HG02852 (cell line): ENCODE data around the gene PRELP.
"Not testable (repeated sequence)": the region's sequence is repeated elsewhere in the genome, so short reads cannot be mapped to it uniquely, and the experiment has no call there.

Experiments used
- ATAC-seq: cut with Tn5 transposase; IDR thresholded peaks from one replicate; pipeline ENCODE4 v1.9.1; 2021; ENCODE audit warnings: mild to moderate bottlenecking, moderate library complexity; ENCODE audit not compliant: unreplicated experiment

The PRELP gene

GRCh38 chr1:203453016-203453415, 22.6 kb upstream of the PRELP start:
- no peak for ATAC-seq

GRCh38 chr1:203453616-203454015, 22.0 kb upstream of the PRELP start:
- ATAC-seq, result no peak

GRCh38 chr1:203454986-203455471, 20.6 kb upstream of the PRELP start:
- no peak for ATAC-seq

DNA sequence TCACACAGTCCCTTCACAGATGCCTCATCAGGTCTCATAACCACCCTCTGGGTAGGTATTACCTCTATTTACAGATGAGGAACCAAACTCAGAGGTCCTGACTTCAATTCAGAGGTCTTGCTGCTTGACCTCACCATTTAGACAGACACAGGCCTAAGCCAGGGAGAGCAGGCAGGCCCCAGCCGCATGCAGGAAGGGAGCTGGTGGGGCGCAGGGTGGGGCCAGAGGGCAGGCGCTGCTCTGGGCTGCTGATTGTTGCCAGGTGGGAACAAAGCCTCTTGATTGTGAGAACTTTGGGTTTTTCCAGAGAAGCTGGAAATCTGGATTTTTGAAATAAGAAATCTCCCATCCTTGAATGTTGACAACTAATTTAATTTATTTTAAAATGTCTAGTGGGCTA, 19.9 kb upstream of the PRELP start:
- no peak for ATAC-seq

DNA sequence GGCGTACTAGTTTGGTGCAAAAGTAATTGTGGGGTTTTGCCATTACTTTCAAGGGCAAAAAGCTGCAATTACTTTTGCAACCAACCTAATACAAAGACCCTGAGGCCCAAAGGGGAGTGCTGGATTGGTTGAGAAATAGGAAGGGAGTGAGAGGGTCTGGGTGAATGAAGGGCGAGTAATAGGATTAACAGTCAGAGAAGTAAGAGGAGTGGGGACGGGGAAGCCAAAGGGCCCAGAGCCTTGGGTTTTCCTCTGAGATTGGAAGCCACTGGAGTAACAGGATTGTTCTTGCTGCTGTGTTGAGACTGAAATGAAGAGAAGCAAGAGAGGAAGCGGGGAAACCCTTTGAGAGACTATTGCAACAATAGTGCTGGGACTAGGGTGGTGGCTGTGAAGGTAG, 19.0 kb upstream of the PRELP start:
- ATAC-seq, result no peak

DNA sequence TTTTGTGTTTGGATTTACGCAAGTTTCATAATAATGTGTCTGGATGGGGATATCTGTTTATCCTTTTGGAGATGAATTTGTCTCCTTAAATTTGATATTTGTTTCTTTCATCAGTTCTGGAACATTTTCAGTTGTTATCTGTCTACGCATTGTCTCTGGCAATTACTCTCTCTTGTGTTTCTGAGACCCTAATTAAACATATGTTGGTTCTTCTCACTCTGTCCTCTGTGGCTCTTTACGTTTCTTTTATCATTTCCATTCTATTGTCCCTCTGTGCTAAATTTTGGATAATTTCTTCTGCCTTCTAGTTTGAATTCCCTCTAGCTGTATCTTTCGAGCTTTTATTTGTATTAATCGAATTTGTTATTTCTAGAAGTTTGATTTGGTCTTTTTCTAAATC, 17.5 kb upstream of the PRELP start:
- ATAC-seq, result no peak

GRCh38 chr1:203459671-203460201, 15.9 kb upstream of the PRELP start:
- no peak for ATAC-seq

GRCh38 chr1:203461717-203462116, 13.9 kb upstream of the PRELP start:
- ATAC-seq, result no peak

DNA sequence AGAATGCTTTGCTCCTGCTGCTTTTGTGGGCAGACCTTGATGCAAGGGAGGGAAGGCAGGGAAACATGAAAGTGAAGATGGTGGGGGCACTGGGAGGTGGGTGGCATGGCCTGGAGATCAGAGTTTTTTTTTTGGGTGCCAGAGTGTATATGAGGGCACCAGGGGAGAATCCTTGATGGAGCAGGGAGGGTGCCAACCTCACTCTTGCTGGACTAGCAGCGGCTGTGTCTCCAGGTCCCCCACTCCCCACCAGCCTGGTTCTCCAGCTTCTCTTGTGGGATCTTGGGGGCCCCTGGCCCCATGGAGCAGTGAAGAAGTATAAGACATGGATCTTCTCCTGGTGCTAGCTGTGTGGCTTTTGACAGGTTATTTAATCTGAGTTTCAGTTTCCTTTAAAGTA, 13.5 kb upstream of the PRELP start:
- ATAC-seq, result no peak

DNA sequence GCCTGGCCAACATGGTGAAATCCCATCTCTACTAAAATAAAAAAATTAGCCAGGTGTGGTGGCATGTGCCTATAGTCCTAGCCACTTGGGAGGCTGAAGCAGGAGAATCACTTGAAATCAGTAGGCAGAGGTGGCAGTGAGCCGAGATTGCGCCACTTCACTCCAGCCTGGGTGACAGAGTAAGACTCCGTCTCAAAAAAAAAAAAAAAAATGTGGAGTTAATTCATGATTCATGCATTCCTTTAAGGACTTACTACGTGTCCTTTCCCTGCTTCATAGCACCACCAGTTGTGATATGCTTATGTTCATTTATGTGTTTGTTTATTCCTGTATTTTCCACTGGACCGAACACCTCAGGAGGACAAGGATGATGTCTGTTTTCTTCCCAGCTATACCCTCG, 12.7 kb upstream of the PRELP start:
- no peak for ATAC-seq

- no peak for ATAC-seq
These were observed 12.0 kb upstream of the PRELP start for GRCh38 chr1:203463469-203464062.

- ATAC-seq, result no peak
These were observed 11.4 kb upstream of the PRELP start for GRCh38 chr1:203464226-203464625.

DNA sequence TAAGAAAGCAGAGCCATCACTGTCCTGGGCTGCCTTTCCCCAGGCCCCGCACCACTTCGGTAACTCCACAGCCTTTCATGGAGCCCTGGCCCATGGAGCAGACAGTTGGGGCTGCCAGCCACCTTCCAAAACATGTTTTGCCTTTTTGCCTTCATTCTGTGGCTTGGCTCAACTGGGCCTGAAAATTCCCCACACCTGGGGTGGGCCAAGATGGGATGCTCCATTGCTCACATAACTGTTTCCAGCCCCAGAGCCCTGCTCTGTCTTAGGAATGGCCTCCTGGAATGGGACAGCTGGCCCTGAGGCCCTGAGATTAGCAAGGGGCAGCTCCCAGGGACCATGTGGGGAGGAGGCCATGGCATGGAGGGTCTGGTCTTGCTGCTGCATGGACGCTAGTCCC, 10.9 kb upstream of the PRELP start:
- ATAC-seq, result no peak

- ATAC-seq, result no peak
These were observed 10.3 kb upstream of the PRELP start for GRCh38 chr1:203465146-203465798.

- no peak for ATAC-seq
These were observed 9.7 kb upstream of the PRELP start for GRCh38 chr1:203465948-203466347.

GRCh38 chr1:203466906-203467549, 8.6 kb upstream of the PRELP start:
- not testable (repeated sequence) for ATAC-seq

- no peak for ATAC-seq
These were observed 8.1 kb upstream of the PRELP start for GRCh38 chr1:203467550-203467921.

DNA sequence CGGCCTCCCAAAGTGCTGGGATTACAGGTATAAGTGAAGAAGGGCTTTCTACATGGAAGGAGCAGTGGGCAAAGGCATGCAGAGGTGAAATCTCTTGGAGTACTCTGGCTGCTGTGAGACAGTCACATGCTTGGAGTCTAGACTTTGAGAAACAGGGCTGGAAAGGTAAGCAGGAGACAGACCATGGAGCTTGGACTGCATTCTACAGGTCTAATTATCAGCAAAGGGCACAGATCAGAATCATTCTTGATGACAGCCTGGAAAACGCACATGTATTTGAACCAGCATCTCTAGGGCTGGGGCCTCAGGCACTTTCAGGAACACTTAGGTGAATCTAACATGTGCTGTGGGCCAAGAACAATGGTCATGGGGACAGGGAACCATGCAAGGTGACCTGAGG, 7.3 kb upstream of the PRELP start:
- ATAC-seq, result no peak

GRCh38 chr1:203470240-203470639, 5.4 kb upstream of the PRELP start:
- no peak for ATAC-seq

DNA sequence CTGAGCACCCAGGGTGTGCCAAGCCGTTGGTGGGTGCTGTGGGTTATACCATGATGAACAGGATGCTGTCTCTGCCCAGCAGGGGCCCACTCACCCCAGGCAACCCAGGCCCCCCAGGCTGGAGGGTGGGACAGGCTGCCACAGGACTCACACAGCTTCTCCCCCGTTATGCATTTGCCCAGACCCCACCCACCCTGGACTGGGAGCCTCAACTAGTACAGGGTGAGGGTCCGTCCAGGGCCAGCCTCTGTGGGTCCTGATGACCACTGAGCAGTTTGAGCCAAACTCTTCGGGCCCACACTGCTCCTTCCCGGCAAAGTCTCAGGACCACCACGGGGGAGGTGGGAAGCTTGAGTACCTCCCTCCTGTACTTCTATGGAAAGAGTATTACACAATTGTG, 3.8 kb upstream of the PRELP start:
- ATAC-seq, result no peak

DNA sequence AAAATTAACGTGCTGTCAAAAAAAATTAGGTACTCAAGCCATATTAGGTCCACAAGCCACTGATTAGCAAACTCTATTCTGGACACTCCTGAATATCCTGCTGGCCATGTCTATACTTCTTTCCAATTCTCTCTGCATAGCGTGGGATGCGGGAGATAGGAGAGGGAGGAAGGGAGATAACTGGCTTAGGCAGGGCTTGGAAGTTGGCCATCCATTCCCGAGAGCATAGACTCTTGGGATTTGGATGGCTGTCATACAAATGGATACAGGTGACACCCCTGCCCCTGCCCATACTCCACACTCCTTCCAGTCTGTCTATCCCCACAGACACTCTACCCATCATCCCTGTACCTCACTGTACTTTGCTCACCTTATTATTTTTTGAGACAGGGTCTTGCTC, 2.3 kb upstream of the PRELP start:
- ATAC-seq, result no peak

- ATAC-seq, result no peak
These were observed 1.8 kb upstream of the PRELP start for GRCh38 chr1:203473781-203474305.
